Neural progenitor cell (in vitro differentiated cells): Measurements from ENCODE around the gene RAPH1. TPM values are rescaled to one million over a fixed set of nuclear protein-coding genes. Genes with fewer than 3 reads are reported as not detected.

ENCODE experiments used
- DNase-seq: peaks from one replicate; pipeline ENCODE4 v3.0.0-alpha.2; 2016; ENCODE audit warnings: low spot score
- H2AFZ ChIP-seq: fragments of 200-600 bp; sonication (generic); replicated peaks from 2 replicates; pipeline ENCODE4 v1.6.1; 2016; ENCODE audit warnings: antibody characterized with exemption
- H3F3A ChIP-seq: fragments of 200-600 bp; sonication (generic); 2 replicates; pipeline ENCODE4 v1.6.1; 2016; ENCODE audit warnings: antibody characterized with exemption, low read depth
- H3K27ac ChIP-seq: fragments of 200-600 bp; sonication (generic); 2 replicates; pipeline ENCODE4 v1.5.1; 2016; ENCODE audit warnings: mild to moderate bottlenecking
- H3K27me3 ChIP-seq: fragments of 200-600 bp; sonication (generic); 2 replicates; pipeline ENCODE4 v1.6.1; 2016; ENCODE audit warnings: mild to moderate bottlenecking, moderate library complexity
- H3K36me3 ChIP-seq: fragments of 200-600 bp; sonication (generic); 2 replicates; pipeline ENCODE4 v1.5.1; 2016
- H3K4me1 ChIP-seq: fragments of 200-600 bp; sonication (generic); 2 replicates; pipeline ENCODE4 v1.6.1; 2016; ENCODE audit warnings: mixed run types
- H3K4me2 ChIP-seq: fragments of 200-600 bp; sonication (generic); 2 replicates; pipeline ENCODE4 v1.6.1; 2016
- H3K4me3 ChIP-seq: fragments of 200-600 bp; sonication (generic); 2 replicates; pipeline ENCODE4 v1.5.1; 2016
- H3K79me2 ChIP-seq: fragments of 200-600 bp; sonication (generic); 2 replicates; pipeline ENCODE4 v1.6.1; 2016; ENCODE audit warnings: low read depth
- H3K9ac ChIP-seq: fragments of 200-600 bp; sonication (generic); 2 replicates; pipeline ENCODE4 v1.6.1; 2016
- H3K9me3 ChIP-seq: fragments of 200-600 bp; sonication (generic); 2 replicates; pipeline ENCODE4 v1.5.1; 2016; ENCODE audit warnings: low read depth
- H4K20me1 ChIP-seq: fragments of 200-600 bp; sonication (generic); 2 replicates; pipeline ENCODE4 v1.6.1; 2016; ENCODE audit warnings: low read depth
- H3K27ac Mint-ChIP-seq: 3 replicates; pipeline ENCODE4 v1.8.0; 2021; ENCODE audit warnings: mixed read lengths
- H3K27me3 Mint-ChIP-seq: 2 replicates; pipeline ENCODE4 v1.8.0; 2022; ENCODE audit warnings: low read depth, mild to moderate bottlenecking, inconsistent platforms, moderate library complexity, mixed read lengths; ENCODE audit not compliant: insufficient read depth
- H3K36me3 Mint-ChIP-seq: 3 replicates; pipeline ENCODE4 v1.8.0; 2021; ENCODE audit warnings: mixed read lengths
- H3K4me1 Mint-ChIP-seq: 3 replicates; pipeline ENCODE4 v1.8.0; 2021; ENCODE audit warnings: mixed read lengths
- H3K4me3 Mint-ChIP-seq: 3 replicates; pipeline ENCODE4 v1.8.0; 2021; ENCODE audit warnings: mild to moderate bottlenecking, moderate library complexity, mixed read lengths
- H3K9me3 Mint-ChIP-seq: 3 replicates; pipeline ENCODE4 v1.8.0; 2020; ENCODE audit warnings: mixed read lengths
- EZH2 ChIP-seq: fragments of 200-600 bp; sonication (generic); IDR thresholded peaks from 2 replicates; pipeline ENCODE4 v1.6.1; 2017; ENCODE audit warnings: antibody characterized with exemption, mild to moderate bottlenecking, moderate library complexity
- EZH2phosphoT487 ChIP-seq: fragments of 200-600 bp; sonication (generic); IDR thresholded peaks from 2 replicates; pipeline ENCODE4 v1.6.1; 2017; ENCODE audit warnings: antibody characterized with exemption
- total RNA-seq: library from RNA; depleted of rRNA; stranded (reverse); fragments of >200 nt; gene quantifications from 2 replicates; pipeline ENCODE4 v1.2.3, GENCODE V29; 2015; ENCODE audit warnings: low replicate concordance
- TF ChIP-seq, protein P1 (sequence below): fragments of 200-600 bp; sonication (generic); IDR thresholded peaks from 2 replicates; pipeline ENCODE4 v1.5.1; 2017; ENCODE audit warnings: antibody characterized with exemption, mild to moderate bottlenecking

Gene RAPH1
- total RNA-seq, 1 donor from 2014 or later, result 11.2 TPM

GRCh38 chr2:203451011-203451410 lies 84.1 kb downstream of the RAPH1 start:
- H3K36me3 ChIP-seq, result peaks cover 1% of the 10 kb centered on the region
- Mint-ChIP-seq H3K4me3 (no peak overlapping the region), H3K36me3 (peaks cover 23% of the 10 kb centered on the region)

DNA sequence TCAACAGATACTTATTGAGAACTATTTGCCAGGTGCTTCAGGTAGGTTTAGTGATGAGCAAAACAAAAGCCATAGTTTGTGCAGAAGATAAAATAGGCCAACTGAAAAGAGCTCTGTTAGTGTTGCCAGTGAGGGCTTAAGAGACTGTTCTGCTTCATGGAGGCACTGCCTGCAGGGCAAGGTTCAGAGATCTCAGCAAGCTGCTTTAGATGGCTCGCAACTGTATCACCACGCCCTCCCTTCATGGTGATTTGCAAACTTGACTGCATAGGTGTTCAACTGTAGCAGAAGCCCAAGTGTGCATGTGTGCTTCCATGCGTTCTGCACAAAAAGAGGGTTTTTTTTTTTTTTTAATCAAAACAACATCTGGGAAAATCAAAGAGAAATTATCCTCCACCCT lies 84.5 kb downstream of the RAPH1 start:
- H3F3A ChIP-seq, result peaks cover 5% of the 10 kb centered on the region
- no peak overlapping the region for H2AFZ ChIP-seq
- no peak overlapping the region for H3K4me2 ChIP-seq
- H3K4me3 Mint-ChIP-seq, result no peak overlapping the region
- H3K36me3 ChIP-seq, result no peaks in the 10 kb centered on the region
- no peaks in the 10 kb centered on the region for H3K4me1 Mint-ChIP-seq
- H4K20me1 ChIP-seq, result peaks cover 4% of the 10 kb centered on the region
- no peak overlapping the region for H3K27ac ChIP-seq
- no peak overlapping the region for H3K4me3 ChIP-seq
- H3K27ac Mint-ChIP-seq, result no peak overlapping the region
- peaks cover 25% of the 10 kb centered on the region for H3K36me3 Mint-ChIP-seq
- H3K27me3 Mint-ChIP-seq, result no peaks in the 10 kb centered on the region
- no peaks in the 10 kb centered on the region for H3K79me2 ChIP-seq
- H3K9me3 Mint-ChIP-seq, result no peaks in the 10 kb centered on the region
- TF ChIP-seq EZH2phosphoT487 (no peak), EZH2 (no peak)
- TF ChIP-seq, protein P1, sequence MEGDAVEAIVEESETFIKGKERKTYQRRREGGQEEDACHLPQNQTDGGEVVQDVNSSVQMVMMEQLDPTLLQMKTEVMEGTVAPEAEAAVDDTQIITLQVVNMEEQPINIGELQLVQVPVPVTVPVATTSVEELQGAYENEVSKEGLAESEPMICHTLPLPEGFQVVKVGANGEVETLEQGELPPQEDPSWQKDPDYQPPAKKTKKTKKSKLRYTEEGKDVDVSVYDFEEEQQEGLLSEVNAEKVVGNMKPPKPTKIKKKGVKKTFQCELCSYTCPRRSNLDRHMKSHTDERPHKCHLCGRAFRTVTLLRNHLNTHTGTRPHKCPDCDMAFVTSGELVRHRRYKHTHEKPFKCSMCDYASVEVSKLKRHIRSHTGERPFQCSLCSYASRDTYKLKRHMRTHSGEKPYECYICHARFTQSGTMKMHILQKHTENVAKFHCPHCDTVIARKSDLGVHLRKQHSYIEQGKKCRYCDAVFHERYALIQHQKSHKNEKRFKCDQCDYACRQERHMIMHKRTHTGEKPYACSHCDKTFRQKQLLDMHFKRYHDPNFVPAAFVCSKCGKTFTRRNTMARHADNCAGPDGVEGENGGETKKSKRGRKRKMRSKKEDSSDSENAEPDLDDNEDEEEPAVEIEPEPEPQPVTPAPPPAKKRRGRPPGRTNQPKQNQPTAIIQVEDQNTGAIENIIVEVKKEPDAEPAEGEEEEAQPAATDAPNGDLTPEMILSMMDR, result no peak
- H3K9ac ChIP-seq, result no peak overlapping the region
- H3K4me1 ChIP-seq, result no peaks in the 10 kb centered on the region
- no peaks in the 10 kb centered on the region for H3K9me3 ChIP-seq
- no peaks in the 10 kb centered on the region for H3K27me3 ChIP-seq
- DNase-seq, result no peak

More at GRCh38 chr2:203451011-203451410, 84.1 kb downstream of the RAPH1 start:
- H3K27me3 Mint-ChIP-seq, result no peaks in the 10 kb centered on the region
- Histone ChIP-seq H3F3A (peaks cover 5% of the 10 kb centered on the region), H3K9me3 (no peaks in the 10 kb centered on the region), H3K4me1 (no peaks in the 10 kb centered on the region), H3K4me3 (no peak overlapping the region), H3K79me2 (no peaks in the 10 kb centered on the region), H3K27me3 (no peaks in the 10 kb centered on the region), H3K9ac (no peak overlapping the region), H2AFZ (no peak overlapping the region), H3K27ac (no peak overlapping the region), H3K4me2 (no peak overlapping the region), H4K20me1 (peaks cover 4% of the 10 kb centered on the region)
- H3K9me3 Mint-ChIP-seq, result no peaks in the 10 kb centered on the region
- TF ChIP-seq EZH2phosphoT487 (no peak), EZH2 (no peak)
- TF ChIP-seq, protein P1, result no peak
- no peak overlapping the region for H3K27ac Mint-ChIP-seq
- no peak for DNase-seq
- H3K4me1 Mint-ChIP-seq, result no peaks in the 10 kb centered on the region

GRCh38 chr2:203446780-203447179 lies 88.3 kb downstream of the RAPH1 start:
- no peak overlapping the region for H3K4me3 ChIP-seq

More at GRCh38 chr2:203446780-203447179, 88.3 kb downstream of the RAPH1 start:
- peaks cover 5% of the 10 kb centered on the region for H3K4me1 Mint-ChIP-seq
- Histone ChIP-seq H2AFZ (no peak overlapping the region), H3K27ac (no peak overlapping the region), H3K4me1 (no peaks in the 10 kb centered on the region), H3K4me2 (no peak overlapping the region), H3K79me2 (no peaks in the 10 kb centered on the region), H3F3A (no peaks in the 10 kb centered on the region), H4K20me1 (no peaks in the 10 kb centered on the region), H3K9ac (no peak overlapping the region), H3K27me3 (no peaks in the 10 kb centered on the region), H3K9me3 (no peaks in the 10 kb centered on the region), H3K36me3 (no peaks in the 10 kb centered on the region)
- no peak overlapping the region for H3K4me3 Mint-ChIP-seq
- no peaks in the 10 kb centered on the region for H3K27me3 Mint-ChIP-seq
- no peaks in the 10 kb centered on the region for H3K9me3 Mint-ChIP-seq
- H3K36me3 Mint-ChIP-seq, result peaks cover 41% of the 10 kb centered on the region
- TF ChIP-seq, protein P1, result no peak
- TF ChIP-seq EZH2phosphoT487, result no peak
- no peak for TF ChIP-seq EZH2
- DNase-seq, result no peak
- H3K27ac Mint-ChIP-seq, result no peak overlapping the region
